Activated CD4-positive, alpha-beta T cell treated with anti-CD3 and anti-CD28 coated beads, Interleukin-2, amount 50 U/mL, for 24 hours (primary cell): ENCODE results near the gene BTBD9.

ENCODE experiments used
- DNase-seq, 2 donors: peaks; one replicate each; pipeline ENCODE4 v3.0.0-alpha.2; 2020; ENCODE audit warnings: low read depth in 1 of 2, low spot score in 1 of 2

The BTBD9 gene

GRCh38 chr6:38168126-38168525 lies 471.6 kb downstream of the BTBD9 start:
- DNase-seq = no peak

- DNase-seq = no peak
These were observed 472.1 kb downstream of the BTBD9 start for GRCh38 chr6:38167598-38167997.

DNA sequence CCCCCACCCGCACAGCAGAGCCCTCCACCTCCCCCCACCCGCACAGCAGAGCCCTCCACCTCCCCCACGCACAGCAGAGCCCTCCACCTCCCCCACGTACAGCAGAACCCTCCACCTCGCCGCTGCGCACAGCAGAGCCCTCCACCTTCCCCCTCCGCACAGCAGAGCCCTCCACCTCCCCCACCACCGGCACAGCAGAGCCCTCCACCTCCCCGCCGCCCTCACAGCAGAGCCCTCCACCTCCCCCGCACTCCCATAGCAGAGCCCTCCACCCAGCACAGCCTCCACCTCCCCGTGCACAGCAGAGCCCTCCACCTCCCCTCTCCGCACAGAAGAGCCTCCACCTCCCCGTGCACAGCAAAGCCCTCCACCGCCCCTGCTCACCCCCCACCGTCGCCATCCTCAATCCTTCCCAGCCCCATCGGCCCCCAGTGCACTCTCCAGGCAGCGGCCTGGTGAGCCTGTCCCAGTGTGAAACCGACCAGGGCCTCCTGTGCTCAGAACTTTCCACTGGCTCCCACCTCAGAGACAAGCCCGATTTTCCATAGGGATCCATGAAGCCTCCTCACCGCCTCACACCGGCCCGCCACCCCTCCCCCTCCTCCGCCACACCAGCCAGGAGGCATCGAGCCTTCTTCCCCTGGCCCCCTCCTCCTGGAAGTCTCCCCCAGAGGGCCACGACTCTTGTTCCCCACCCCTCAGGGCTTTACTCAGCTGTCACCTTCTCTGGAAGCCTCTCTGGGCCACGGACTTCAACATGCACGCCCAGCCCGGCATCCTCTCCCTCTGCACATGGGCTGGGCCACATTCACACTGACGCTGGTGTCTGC lies 473.1 kb downstream of the BTBD9 start:
- no peak for DNase-seq

DNA sequence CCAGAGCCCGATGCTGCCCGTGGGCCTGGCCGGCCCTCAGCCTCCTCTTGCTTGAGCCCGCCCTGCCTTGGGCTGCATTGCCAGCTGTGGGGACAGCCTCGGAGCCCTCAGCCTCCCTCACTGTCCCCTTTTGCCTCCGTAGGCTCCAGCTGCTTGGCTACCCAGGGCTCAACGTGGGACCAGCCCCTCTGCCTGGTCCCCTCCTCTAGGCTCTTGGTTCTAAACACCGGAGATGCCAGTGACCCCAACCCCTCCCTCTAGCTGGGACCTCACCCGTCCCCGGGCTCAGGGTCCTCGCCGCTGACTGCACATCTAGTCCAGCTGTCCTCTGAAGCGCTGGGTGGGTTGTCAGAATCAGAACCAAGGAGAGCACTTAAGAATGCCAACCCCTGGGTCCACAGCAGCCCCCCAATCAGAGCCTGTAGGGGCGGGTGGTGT lies 475.0 kb downstream of the BTBD9 start:
- no peak for DNase-seq

DNA sequence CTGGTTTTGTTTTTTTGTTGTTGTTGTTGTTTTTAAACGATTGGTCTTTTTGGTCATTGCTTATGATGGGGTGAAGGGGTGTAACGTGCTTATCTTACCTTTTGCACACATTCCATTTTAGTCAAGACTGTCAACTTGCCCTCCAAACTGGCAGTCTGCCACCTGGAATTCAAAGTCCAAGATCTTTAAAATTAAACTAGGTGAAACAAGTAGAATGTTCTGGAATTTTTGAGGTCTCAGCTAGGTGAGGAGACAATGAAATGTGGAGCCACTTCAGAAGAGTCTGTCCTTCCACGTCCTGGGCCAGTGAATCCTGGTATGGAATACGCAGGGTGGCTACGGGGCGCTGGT lies 475.6 kb downstream of the BTBD9 start:
- no peak for DNase-seq

DNA sequence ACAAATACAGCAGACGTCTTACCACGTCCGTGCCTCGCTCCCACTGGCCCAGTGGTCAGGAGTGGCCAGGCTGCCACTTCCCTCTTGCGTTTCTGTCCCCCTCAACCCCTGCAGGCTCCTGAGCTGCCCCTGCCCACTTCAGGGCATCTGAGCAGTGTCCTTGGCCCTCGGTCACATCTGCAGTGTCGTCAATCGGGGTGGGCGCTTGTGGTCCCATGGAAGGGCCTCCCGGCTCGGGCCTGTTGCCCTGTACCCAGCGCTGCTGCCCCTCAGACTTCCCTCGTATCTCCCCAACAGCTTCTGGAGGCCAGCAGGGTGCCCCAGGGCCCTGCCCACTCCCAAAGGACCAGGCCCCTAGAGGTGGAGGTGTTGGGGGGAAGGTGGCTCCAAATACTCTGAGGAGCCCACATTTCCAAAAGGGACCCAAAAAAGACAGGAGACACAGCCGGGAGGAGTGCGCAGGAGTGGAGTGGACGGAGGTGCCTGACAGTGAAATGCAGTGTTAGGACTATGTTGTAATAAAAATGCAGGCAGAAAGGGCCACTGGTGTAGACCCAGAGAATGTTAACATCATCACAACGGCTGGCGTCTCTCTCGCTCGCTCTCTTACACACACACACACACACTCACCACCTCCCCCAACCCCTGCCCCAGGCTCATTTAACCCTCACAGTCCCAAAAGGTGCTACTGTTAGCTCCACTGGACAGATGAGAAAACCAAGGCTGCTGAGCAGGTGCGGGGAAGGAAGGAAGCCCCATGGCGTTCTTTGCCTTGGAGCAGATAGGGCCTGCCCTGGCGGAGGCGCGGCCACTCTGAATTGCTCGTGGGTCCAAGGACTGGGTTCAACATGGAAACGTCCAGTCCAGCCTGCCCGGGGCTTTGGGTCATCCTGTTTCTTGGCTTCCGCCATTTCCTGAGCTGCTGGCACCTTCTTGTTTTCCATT lies 476.3 kb downstream of the BTBD9 start:
- no peak for DNase-seq

DNA sequence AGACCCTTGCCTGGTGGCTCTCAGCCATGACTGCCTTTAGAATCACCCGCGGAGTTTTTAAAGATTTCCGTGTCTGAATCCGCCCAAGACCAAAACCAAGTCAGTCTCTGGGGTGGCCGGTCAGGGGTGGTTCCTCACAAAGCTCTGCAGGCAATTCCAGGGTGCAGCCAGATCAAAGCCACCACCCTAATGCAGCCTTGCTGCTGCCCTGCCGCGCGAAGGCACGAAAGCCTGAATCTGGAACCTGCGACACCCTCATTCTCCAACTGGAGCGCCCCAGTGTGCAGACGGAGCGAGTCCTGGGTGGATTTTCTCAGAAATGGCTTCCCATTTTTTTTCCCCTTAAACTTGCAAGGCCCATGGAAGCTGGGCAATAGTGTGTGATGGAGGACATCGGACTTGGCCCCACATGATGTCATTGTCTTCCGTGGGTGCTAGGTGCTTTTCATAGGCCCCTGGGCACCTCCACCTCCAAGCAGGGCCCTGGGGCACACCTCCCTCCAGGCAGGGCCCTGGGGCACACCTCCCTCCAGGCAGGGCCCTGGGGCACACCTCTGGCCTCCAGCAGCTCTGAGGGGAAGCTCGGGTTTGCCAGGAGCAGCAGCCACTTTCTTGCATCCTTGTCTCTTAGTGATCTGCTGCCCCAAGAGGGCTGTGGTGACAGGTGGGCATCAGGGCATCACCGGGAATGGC lies 477.1 kb downstream of the BTBD9 start:
- no peak for DNase-seq

DNA sequence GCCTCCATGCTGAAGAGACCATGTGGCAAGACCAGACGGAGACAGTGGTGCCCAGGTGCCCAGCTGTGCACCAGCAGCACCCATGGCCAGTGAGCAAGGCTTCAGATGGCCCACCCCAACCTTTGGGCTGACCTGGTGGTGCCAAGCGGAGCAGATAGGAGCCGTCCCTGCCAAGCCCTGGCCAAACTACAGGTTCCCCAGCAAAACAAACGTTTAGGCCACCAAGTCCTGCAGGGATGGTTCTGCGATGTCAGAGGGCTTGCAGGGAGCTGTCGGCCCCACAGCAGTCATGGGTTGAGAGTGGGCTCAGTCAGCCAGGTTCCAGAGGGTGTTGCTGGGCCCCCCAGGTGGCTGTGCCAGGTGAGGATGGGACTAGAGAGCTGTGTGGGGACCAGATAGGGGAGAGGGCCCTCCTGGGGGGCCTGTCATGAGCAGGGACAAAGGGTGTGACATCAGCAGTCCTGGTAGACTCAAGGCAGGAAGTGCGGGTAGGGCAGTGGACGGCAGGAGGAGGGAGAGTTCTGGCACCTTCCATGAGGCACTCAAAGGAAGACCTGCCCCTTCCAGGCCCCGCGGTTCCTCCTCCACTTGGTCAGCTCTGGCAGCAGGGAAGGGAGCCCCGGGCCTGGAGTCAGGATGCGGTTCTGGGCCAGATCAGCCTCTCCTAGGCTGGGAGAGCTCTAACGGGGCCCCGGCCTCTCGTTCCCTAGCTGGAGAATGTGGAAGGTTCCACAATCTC lies 477.8 kb downstream of the BTBD9 start:
- no peak for DNase-seq

DNA sequence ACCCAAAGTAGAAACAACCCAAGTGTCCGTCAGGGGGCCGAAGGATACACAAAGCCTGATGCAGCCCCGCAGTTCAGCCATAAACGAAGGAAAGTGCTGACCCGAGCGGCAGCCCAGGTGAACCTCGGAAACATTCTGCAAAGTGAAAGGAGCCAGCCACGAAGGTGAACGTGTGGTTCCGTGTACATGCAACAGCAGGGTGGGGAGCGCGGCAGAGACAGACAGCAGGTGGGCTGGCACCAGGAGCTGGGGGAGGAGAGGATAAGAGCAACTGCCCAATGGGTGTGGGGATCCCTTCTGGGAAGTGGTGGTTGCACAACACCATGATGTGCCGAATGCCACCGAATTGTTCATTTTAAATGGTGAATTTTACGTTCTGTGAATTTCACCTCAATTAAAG lies 478.4 kb downstream of the BTBD9 start:
- no peak for DNase-seq

GRCh38 chr6:38160831-38161230 lies 478.9 kb downstream of the BTBD9 start:
- DNase-seq = no peak

- no peak for DNase-seq
These were observed 480.1 kb downstream of the BTBD9 start for GRCh38 chr6:38159596-38159995.

DNA sequence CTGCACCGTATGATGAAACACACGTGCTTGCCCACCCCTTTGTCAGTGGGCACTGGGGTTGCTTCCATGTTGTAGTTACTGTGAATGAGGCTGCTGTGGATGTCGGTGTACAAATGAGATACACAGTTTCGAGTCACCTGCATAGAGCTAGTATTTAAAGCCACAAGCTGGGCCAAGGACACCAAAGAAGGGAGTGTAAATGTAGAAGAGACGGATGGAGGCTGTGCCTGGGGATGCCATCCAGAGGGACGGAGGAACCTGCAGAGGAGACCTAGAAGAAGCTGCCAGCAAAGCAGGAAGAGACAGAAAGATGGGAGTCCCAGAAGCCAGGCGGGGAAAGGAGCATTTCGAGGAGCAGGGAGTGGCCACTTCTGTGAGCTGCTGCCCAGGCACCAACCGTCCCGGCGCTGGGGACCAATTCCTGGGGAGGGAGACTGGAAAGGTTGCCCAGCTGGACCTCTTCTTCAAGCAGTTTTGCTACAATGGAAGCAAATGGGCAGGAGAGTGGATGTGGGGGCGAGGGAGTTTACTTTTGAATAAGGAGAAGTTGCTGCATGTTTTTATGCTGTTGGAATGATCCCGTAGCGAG lies 480.9 kb downstream of the BTBD9 start:
- DNase-seq = no peak

GRCh38 chr6:38157905-38158304 lies 481.8 kb downstream of the BTBD9 start:
- no peak for DNase-seq

- no peak for DNase-seq
These were observed 482.7 kb downstream of the BTBD9 start for GRCh38 chr6:38156818-38157565.

DNA sequence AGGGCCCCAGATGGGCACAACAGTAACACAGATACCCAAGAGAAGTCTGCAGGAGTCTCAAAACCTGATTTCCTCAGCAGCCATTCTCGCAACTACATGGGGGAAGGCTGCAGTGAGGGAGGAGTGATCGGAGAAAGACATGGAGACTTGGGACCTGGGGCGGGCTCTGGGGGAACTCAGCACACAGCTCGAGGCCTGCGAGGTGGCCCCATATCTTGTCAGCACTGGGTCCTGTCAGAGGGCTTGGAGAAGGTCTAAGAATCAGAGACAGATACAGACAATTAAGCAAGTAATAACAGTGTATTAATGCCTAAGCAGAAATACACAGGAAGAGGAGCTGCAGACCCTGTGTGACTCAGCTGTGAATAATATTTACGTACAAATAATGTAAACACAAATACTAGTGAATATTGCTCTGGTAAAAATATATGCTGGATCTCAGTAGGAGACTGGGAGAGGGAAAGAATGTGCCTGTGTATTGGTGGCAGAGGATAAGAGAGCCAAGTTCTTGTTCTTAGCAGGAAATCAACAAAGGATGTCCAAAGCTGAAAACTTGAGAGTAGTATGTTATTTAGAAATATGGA lies 484.0 kb downstream of the BTBD9 start:
- DNase-seq = no peak

DNA sequence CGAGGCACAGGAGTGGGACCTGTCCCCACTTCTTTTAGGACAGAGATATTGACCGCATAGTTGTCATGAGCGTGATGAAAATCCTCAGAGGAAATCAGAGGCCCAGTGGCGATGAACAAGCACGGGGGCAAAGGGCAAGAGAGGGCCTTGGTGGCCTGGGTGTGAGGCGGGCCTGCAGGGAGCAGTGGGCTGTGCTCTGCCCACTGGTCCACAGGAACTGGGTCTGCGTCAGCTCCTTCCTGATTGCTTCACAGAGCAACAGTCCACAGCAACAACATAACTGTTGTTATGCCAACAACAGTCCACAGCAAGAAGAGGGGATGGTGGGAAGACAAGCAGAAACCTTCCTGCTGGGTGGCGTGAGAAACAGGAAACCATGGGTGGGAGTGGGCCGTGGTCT lies 484.6 kb downstream of the BTBD9 start:
- DNase-seq = no peak

DNA sequence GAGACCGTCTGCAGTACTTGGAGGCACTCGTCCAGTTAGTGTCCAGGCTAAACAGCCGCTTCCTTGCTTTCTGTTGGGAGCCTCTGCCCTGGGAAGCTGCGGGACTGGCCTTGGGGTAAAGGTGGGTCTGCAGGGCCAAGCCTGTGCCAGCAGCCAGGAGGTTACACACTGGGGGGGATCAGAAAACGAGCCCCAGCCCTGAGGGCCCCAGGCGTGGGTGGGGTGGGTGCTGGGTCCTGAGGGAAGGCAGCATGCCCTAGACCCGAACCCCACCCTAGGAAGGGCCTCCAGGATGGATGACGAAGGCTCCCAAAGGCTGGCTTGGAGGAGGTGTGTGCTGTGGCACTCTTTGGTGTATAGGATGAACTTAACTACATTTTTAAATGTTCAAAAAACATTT lies 485.0 kb downstream of the BTBD9 start:
- no peak for DNase-seq

DNA sequence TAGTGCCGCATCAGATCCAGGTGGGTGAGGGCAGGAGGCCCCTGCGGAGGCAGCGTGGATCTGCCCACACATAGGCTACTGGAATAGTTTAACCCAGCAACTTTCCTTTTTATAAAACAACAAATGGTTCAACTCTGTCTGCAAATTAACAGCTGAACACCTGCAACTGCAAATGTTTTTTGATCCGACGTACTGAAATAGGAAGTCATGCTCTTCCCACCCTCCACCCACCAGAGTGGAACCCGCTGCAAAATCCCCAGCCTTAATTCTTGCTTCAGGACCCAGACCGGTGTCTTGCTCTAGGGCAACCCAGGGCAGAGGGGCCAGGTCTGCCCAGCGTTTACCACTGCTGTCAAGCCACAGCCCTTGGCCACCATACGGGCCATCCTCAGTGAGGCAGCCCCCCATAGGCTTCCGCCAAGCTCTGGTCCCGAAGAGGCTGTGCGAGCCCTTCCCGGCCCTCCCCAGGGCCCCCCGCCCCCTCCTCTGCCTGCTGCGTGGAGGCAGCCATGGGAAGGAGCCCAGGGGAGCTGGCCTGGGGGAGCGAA lies 485.9 kb downstream of the BTBD9 start:
- no peak for DNase-seq
